OCI-LY3 (cell line): Measurements from ENCODE around the gene BCCIP.

ENCODE experiments used
- H2AFZ ChIP-seq: fragments of 200-600, 300-600 bp; shearing (Covaris generic); 2 replicates; pipeline ENCODE4 v1.6.0; 2014; ENCODE audit warnings: antibody characterized with exemption, low read depth, low read length
- H3K27ac ChIP-seq: fragments of 200-600, 300-600 bp; sonication (generic); 2 replicates; pipeline ENCODE4 v1.5.1; 2014; ENCODE audit warnings: mild to moderate bottlenecking, low read length, moderate library complexity, mixed read lengths
- H3K27me3 ChIP-seq: fragments of 200-600, 300-600 bp; sonication (generic); 2 replicates; pipeline ENCODE4 v1.6.1; 2014; ENCODE audit warnings: low read depth, low read length, mixed read lengths
- H3K36me3 ChIP-seq: fragments of 200-600, 300-600 bp; sonication (generic); replicated peaks from 2 replicates; pipeline ENCODE3; 2014; ENCODE audit warnings: low read depth, low read length, mixed read lengths
- H3K4me1 ChIP-seq: fragments of 300-600, 200-600 bp; sonication (generic); 2 replicates; pipeline ENCODE4 v1.6.1; 2014; ENCODE audit warnings: low read length, mixed read lengths
- H3K4me2 ChIP-seq: fragments of 200-600, 300-600 bp; sonication (generic); 2 replicates; pipeline ENCODE4 v1.6.1; 2014; ENCODE audit warnings: low read length, mixed read lengths
- H3K4me3 ChIP-seq: fragments of 300-600, 200-600 bp; sonication (generic); 2 replicates; pipeline ENCODE4 v1.5.1; 2014; ENCODE audit warnings: antibody characterized with exemption, mild to moderate bottlenecking, low read length, moderate library complexity
- H3K79me2 ChIP-seq: fragments of 300-600, 200-600 bp; shearing (Covaris generic); 2 replicates; pipeline ENCODE4 v1.6.1; 2014; ENCODE audit warnings: mild to moderate bottlenecking, low read length, mixed read lengths
- H3K9ac ChIP-seq: fragments of 300-600, 200-600 bp; shearing (Covaris generic); 2 replicates; pipeline ENCODE4 v1.6.0; 2014; ENCODE audit warnings: mild to moderate bottlenecking, low read length, moderate library complexity
- H3K9me3 ChIP-seq: fragments of 200-600, 300-600 bp; shearing (Covaris generic); 2 replicates; pipeline ENCODE4 v1.6.1; 2014; ENCODE audit warnings: low read length, mixed read lengths; ENCODE audit not compliant: insufficient read depth
- H4K20me1 ChIP-seq: fragments of 200-600, 300-600 bp; sonication (generic); 2 replicates; pipeline ENCODE4 v1.6.1; 2016; ENCODE audit warnings: low read length, mixed read lengths; ENCODE audit not compliant: insufficient read depth
- CTCF ChIP-seq: fragments of 200-600, 300-600 bp; sonication (generic); IDR thresholded peaks from 2 replicates; pipeline ENCODE4 v1.5.1; 2014; ENCODE audit warnings: antibody characterized with exemption, low read length, low read depth
- EZH2phosphoT487 ChIP-seq: fragments of 200-600 bp; shearing (Covaris generic); IDR thresholded peaks from 2 replicates; pipeline ENCODE4 v1.6.1; 2018; ENCODE audit warnings: antibody characterized with exemption, mixed run types, low read depth

Gene BCCIP

GRCh38 chr10:125788156-125789034 is 35.0 kb upstream of the BCCIP start:
- Histone ChIP-seq H3K36me3 (peaks cover 3% of the 10 kb centered on the region), H3K4me2 (no peak overlapping the region)

GRCh38 chr10:125792342-125793300 is 30.7 kb upstream of the BCCIP start:
- Histone ChIP-seq H3K36me3 (peaks cover 3% of the 10 kb centered on the region), H4K20me1 (no peaks in the 10 kb centered on the region), H3K4me2 (no peak overlapping the region), H2AFZ (no peak overlapping the region), H3K79me2 (no peaks in the 10 kb centered on the region), H3K9me3 (no peaks in the 10 kb centered on the region), H3K27ac (no peak overlapping the region), H3K4me1 (no peaks in the 10 kb centered on the region), H3K27me3 (no peaks in the 10 kb centered on the region), H3K9ac (no peak overlapping the region), H3K4me3 (no peak overlapping the region)
- TF ChIP-seq CTCF (no peak), EZH2phosphoT487 (no peak)

More at GRCh38 chr10:125788156-125789034, 35.0 kb upstream of the BCCIP start:
- no peak overlapping the region for H3K27ac ChIP-seq
- H2AFZ ChIP-seq: no peak overlapping the region
- H3K9me3 ChIP-seq: no peaks in the 10 kb centered on the region
- H4K20me1 ChIP-seq: no peaks in the 10 kb centered on the region
- no peak overlapping the region for H3K4me3 ChIP-seq
- no peak overlapping the region for H3K9ac ChIP-seq
- TF ChIP-seq EZH2phosphoT487 (no peak), CTCF (no peak)
- H3K4me1 ChIP-seq: peaks cover 29% of the 10 kb centered on the region
- H3K27me3 ChIP-seq: no peaks in the 10 kb centered on the region
- H3K79me2 ChIP-seq: no peaks in the 10 kb centered on the region

- Histone ChIP-seq H3K9ac (no peak overlapping the region), H3K27ac (no peak overlapping the region), H3K4me2 (no peak overlapping the region), H3K79me2 (no peaks in the 10 kb centered on the region), H3K36me3 (no peaks in the 10 kb centered on the region), H3K4me1 (no peaks in the 10 kb centered on the region), H3K9me3 (no peaks in the 10 kb centered on the region), H3K4me3 (no peak overlapping the region), H2AFZ (no peak overlapping the region), H4K20me1 (no peaks in the 10 kb centered on the region), H3K27me3 (no peaks in the 10 kb centered on the region)
- no peak for TF ChIP-seq EZH2phosphoT487
- TF ChIP-seq CTCF: no peak
These were observed 28.2 kb upstream of the BCCIP start for GRCh38 chr10:125795128-125795527.

GRCh38 chr10:125795637-125796190 is 27.6 kb upstream of the BCCIP start:
- no peaks in the 10 kb centered on the region for H4K20me1 ChIP-seq
- no peak overlapping the region for H3K4me3 ChIP-seq
- no peaks in the 10 kb centered on the region for H3K9me3 ChIP-seq
- H3K4me2 ChIP-seq: no peak overlapping the region
- TF ChIP-seq CTCF: no peak
- TF ChIP-seq EZH2phosphoT487: no peak
- no peaks in the 10 kb centered on the region for H3K79me2 ChIP-seq
- no peaks in the 10 kb centered on the region for H3K36me3 ChIP-seq
- no peak overlapping the region for H3K9ac ChIP-seq
- H2AFZ ChIP-seq: no peak overlapping the region
- H3K4me1 ChIP-seq: no peaks in the 10 kb centered on the region
- H3K27me3 ChIP-seq: no peaks in the 10 kb centered on the region
- H3K27ac ChIP-seq: no peak overlapping the region
